HG03460 (cell line): ENCODE results near the gene CCL27.

Experiments
- ATAC-seq: cut with Tn5 transposase; IDR thresholded peaks from one replicate; pipeline ENCODE4 v1.9.1; 2021; ENCODE audit not compliant: unreplicated experiment

The CCL27 gene

DNA sequence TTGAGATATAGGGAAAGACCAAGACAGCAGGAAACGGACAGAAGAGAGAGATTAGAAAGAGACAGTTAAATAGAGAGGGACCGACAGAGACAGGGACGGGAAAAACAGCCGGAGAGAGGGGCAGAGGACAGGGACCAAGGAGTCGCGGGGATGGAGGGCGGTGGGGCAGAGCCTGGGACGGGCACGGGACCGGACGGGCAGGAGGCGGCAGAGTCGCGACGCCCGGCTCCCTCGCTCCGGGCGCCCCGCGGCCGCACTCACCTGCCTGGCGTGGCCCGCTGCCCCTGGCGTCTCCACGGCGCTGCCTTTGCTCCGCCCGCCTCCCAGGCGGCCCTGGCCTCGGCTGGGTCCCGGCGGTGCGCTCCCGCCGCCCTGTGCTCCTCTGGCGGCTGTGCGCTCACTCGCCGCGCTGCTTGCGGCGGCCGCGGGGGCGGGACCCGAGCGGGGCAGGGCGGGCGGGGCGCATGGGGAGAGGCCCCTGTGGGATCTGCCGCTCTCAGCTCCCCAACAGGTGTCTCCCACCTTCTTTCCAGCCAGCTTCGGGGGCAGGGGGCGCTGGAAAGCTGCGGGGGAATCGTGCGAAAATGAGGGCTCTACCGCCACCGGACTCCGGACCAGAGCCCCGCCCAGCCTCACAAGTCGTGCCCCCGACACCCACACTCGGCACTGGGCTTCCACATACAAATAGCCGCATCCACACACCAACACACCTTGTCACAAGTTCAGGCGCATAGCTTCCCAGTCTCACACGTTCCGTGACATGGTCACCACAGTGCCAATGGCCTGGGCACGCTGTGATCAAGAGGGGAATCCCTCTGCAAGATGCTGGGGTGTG lies 33.6 kb downstream of the CCL27 start, which contains the start of gene ARID3C:
ARID3C (minus strand) TSS at position 411 of the 835 bp plus-strand sequence. CDS start 1,052 bp downstream, outside the sequence.
- ATAC-seq = no peak

DNA sequence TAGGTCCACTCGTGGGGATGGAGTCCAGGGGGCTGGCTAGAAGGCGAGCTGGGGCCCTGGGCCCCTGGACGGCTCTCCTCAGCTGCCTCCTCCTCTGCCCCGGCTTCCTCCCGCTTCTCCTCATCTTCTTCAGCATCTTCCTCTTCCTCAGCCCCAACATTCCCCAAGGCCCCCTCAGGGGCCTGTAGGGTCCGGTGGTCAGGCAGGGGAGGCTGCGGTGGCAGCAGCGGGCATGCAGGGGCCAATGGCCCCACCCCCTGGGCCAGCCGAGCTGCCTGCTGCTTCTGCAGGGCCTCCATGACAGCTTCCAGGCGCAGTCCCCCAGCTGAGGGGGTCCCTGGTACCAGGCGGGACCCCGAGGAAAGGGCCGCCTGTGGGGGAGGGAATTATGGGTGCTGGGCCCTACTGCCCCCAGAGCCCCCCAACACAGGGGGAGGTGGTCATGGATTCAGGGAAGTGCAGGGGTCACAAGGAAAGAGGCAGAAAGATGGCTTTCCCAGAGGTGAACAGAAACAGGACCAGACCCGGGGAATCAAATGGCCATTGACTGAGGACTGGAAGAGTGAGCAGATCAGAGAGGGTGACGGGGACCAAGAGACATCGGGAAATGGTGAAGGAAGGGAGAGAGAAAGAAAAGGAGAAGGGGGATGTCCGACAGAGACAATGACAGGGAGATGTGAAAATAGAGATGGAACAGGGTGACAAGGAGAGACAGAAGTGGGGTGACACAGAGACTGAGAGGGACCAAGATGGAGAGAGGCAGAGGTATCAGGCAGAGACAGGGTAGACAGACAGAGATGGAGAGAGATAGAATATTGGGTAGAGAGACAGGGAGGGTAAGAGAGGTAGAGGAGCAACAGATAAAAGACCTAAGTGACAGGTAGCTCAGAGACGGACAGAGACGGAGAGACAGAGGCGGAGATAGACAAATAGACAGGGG lies 34.5 kb downstream of the CCL27 start:
- no peak for ATAC-seq

DNA sequence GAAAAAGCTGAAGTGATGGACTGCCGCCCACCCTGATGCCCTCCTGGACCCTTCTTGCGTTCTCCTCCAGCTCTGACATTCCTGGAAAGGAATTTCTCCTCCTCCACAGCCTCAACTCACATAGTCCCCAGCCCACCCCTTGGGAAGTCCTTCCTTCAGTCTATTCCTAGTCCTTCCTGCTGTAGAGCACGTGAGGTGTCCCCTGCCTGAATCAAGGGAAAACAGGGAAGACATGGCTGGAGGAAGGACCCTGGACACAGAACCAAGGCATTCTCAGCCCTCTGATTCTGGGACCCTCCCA lies 37.3 kb downstream of the CCL27 start:
- no peak for ATAC-seq

DNA sequence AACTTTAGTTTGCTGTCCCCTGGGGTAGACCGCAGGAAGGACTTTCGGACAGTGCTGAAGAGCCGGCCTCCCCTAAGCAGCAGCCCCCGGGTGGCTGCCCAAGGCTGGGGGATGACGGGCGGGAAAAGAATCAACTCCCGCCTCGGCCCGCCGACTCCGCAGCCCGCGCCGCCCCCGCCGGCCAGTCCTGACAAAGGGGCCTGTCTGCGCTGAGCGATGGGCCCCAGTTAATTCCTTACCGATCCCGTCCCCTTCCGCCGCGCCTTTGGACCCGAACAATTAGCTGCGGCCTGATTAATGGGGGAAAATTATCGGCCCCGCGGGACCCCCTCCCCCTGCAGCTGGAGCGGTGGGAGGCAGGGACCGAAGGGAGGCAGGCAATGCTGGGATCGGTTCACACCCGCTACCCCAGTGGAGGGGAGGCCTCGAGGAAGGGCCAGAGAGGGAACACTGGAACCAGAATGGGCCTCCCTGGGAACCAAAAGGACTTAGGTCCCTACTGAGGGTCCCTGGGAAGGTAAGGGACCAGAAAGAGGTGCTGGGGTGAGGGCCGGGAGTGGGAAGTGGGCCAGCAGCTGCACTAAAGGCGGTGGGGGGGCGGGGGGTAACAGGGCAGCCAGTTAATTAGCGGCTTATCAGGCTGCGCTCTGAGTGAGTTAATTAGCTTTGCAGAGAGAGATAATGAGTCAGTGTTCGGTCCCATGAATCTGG lies 37.8 kb downstream of the CCL27 start:
- ATAC-seq = no peak

DNA sequence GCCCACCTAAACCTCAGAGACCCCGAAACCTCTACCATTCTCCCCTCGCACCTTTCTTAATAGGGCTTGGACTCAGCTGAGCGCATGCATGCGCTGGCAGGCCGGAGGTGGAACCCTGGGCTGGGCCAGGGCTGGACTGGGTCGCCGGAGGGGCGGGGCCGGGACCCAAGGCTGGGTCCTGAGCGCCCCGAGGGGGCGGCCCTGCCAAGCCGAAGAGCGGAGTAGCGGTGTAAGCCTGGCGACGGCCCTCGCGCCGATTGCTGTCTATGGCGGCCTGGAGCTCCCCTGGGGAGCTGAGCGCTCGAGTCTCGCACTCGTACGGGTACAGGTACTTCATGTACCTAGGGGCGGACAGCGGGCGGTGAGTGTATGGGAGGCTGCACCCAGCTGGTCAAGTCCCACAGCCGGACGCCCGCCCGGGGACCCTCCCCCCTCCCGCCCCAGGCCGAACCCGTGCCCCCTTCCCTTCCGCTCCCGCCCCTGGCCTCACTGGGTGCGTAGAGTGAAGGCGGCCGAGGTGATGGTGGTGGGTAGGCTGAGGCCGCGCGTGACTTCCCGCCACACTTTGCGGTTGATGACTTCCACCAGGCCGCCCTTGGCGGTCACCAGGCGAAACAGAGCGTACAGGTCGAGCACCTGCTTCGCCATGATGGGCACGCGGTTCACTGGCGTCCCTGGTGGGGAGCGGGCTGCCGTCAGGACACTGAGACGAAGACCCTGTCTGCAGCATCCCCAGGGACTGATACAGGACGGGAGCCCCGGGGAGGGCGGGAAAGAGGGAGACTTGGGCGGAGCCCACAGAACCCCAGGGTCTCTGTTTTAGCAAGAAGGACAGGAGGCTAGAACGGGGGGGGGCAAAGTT lies 38.9 kb downstream of the CCL27 start:
- ATAC-seq = no peak

DNA sequence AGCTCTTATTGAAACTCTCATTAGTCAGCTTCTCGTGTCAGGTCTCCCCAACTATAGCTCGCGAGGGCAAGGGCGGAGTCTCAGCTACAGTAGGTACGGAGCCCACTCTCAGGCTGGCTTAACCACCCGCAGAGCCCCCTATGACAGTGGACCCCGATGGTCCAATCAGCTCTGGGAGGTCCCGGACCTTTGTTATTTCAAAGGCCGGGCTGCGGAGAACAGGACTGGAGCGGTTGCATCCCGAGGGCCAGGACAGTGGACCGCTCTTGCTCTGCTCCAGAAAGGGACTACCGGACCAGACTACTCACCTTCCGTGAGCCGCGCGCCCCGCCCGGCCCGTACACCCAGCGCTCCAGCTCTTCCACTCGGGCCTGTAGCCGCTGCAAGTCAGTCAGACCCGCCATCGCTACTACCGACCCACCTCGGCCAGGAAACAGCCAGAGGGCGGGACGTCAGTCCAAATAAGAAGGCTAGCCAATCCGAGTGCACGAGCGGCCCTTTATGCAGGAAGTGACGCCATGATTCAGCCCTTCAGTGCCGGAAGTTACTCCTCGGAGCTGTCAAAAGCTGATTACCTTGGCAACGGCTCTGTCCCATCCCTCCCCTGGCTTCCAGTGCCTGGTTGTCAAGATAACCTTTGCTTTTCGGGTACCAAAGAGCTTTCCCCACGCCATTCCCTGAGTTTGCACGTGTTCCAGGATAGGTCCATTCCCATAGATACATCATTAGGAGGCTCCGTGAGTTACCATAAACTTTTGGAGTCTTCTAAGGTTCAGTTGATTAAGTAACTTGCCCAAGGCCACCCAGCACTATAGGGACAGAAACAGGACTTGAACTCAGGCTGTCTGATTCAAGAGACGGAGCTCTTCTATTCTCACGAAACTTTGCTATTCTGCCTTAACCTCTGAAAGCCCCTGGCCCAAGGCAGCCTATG lies 42.1 kb downstream of the CCL27 start, which contains the start of gene DCTN3:
DCTN3 (minus strand) TSS at position 435 of the 934 bp plus-strand sequence; CDS start at position 404, 31 bp downstream.
- peak; percentile 99 for ATAC-seq

DNA sequence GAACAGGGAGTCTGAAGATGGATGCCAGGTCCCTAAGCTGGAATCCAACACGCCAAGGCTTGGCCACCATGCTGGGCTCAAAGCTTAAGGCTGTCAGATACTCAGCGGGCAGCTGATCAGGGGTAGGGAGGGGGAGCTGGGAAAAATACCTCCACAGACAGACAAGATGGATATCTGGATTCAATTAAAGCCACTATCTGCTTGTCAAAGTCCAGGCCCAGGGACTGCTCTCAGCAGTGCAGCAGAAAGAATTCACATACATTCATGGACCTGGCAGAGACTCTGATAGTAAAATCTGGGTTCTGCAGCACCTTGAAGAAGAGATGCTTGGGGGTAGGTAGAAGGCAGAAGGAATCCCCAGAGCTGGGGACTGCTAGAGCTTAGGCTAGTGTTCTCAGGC lies 47.3 kb downstream of the CCL27 start:
- ATAC-seq = no peak

DNA sequence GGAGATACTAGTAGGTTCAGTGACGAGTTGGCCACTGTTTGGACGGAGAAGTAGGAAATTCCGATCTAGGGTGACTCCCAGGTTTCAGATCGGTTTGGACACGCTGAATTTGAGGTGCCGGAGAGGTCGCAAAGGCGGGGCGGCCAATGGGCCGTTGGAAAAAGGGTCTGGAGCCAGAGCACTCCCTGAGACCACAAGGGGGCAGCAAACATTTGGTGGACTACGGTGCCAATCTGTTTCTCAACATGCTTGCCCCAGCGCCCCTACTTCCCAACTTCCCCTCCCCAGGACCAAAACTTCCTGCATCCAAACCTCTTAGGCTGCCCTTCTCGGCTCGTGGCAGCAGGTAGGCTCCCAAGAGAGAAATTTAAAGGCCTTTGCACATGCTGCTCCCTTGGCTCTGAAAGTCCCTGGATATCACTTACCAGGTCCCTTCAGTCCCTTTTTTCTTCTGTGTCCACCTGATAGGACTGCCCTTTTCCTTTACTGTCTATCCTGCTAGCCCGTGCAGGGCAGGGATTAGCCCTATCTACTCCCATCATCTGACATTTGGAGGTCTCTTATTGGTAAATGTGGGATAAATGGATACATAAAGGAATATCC lies 49.6 kb downstream of the CCL27 start:
- ATAC-seq = peak; percentile 43
